Measurements from ENCODE around the gene TRAPPC12.
"Not testable (repeated sequence)": the region's sequence is repeated elsewhere in the genome, so short reads cannot be mapped to it uniquely, and the experiment has no call there.

The TRAPPC12 gene

DNA sequence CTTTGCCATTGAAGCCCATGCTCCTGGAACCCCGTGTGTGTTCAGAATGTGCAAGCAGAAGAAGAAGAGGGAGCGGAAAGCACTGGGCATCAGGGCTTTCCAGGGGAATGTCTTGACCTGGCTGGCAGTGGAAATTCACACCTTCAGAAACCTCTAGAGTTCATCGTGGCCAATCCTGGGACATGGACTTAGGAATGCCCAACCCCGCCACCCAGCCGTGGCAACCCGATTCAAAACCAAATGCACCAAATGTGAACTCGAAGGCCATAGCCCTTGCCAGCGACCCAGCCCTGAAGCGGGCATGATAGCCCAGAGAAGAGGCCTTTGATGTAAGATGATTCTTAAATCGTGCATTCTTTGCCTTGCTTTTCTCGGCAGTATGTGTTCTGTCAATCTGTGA lies 70.4 kb downstream of the TRAPPC12 start:
- no peak for DNase-seq (ENCODE audit: low read depth, low spot score)
- ChIA-PET POLR2A (no interaction called here), CTCF (interaction anchor here (0.9 to 4.6 kb wide), 7 partner anchors 11 to 200 kb away, joined by 3 to 27 read pairs (median 9); no protein-coding TSS in a partner anchor)
- TF ChIP-seq, protein P1, sequence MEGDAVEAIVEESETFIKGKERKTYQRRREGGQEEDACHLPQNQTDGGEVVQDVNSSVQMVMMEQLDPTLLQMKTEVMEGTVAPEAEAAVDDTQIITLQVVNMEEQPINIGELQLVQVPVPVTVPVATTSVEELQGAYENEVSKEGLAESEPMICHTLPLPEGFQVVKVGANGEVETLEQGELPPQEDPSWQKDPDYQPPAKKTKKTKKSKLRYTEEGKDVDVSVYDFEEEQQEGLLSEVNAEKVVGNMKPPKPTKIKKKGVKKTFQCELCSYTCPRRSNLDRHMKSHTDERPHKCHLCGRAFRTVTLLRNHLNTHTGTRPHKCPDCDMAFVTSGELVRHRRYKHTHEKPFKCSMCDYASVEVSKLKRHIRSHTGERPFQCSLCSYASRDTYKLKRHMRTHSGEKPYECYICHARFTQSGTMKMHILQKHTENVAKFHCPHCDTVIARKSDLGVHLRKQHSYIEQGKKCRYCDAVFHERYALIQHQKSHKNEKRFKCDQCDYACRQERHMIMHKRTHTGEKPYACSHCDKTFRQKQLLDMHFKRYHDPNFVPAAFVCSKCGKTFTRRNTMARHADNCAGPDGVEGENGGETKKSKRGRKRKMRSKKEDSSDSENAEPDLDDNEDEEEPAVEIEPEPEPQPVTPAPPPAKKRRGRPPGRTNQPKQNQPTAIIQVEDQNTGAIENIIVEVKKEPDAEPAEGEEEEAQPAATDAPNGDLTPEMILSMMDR (IDR thresholded peaks at IDR 0.05; ENCODE audit: insufficient read depth, low read length, missing control alignments): no peak
- no peak overlapping the region for H3K4me3 ChIP-seq (ENCODE audit: low read depth, low read length)

DNA sequence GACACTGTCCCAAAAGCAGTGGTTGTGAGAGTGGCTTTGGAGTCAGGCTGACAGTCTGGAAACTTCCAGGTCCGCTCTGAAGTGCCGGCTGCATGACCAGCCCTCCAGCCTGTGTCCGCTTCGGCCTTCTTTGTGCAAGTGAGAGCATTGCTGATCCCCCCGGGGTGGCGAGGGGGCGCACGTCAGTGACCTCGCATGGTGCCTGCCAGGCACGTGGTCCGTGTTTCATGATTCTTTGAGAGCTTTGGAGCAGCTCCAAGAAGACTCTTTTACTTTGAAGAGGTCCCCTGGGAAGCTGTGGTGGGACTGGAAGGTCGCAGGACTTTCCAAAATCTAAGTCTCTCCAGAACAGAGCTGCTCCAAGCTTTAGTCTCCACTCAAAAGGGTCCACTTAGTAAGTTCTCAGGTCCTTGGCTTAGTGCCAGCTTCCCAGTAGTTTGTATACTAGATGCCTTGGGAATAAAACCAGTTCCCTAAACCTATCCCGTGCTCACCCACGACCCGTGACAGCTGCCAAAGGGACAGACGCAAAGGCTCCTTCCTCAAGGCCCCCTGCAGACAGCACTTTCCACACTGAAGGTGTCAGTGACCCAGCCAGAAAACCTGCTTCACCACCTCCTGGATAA lies 71.0 kb downstream of the TRAPPC12 start:
- no peak overlapping the region for H3K4me3 ChIP-seq (ENCODE audit: low read depth, low read length)
- CTCF ChIA-PET: interaction anchor here (0.9 to 4.6 kb wide), 6 partner anchors 9 to 27 kb away, joined by 3 to 27 read pairs (median 4); no protein-coding TSS in a partner anchor
- no peak for DNase-seq (ENCODE audit: low read depth, low spot score)
- TF ChIP-seq, protein P1 (IDR thresholded peaks at IDR 0.05; ENCODE audit: insufficient read depth, low read length, missing control alignments): no peak
- POLR2A ChIA-PET: no interaction called here

DNA sequence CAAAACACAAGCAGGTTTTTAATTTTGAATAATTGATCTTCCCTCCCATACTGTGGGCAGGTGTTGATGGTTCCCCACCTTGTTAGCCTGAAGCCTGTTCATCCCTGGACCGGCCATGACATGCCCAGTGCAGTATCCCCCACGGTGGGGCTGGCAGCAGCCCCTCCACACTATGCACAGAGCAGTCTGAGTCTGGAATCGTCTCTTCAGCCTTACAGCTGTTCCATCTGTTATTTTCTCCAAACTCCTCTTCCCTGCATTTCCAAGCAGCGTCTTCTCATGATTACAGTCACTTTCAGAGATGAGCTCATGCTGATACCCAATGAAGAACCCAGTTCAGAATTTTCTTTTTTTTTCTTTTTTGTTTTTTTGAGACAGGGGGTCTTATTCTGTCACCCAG lies 71.7 kb downstream of the TRAPPC12 start:
- H3K4me3 ChIP-seq (ENCODE audit: low read depth, low read length): no peak overlapping the region
- no peak for DNase-seq (ENCODE audit: low read depth, low spot score)
- ChIA-PET POLR2A (no interaction called here), CTCF (interaction anchor here (0.9 to 4.6 kb wide), 6 partner anchors 10 to 28 kb away, joined by 3 to 27 read pairs (median 4); no protein-coding TSS in a partner anchor)
- TF ChIP-seq, protein P1 (IDR thresholded peaks at IDR 0.05; ENCODE audit: insufficient read depth, low read length, missing control alignments): no peak

DNA sequence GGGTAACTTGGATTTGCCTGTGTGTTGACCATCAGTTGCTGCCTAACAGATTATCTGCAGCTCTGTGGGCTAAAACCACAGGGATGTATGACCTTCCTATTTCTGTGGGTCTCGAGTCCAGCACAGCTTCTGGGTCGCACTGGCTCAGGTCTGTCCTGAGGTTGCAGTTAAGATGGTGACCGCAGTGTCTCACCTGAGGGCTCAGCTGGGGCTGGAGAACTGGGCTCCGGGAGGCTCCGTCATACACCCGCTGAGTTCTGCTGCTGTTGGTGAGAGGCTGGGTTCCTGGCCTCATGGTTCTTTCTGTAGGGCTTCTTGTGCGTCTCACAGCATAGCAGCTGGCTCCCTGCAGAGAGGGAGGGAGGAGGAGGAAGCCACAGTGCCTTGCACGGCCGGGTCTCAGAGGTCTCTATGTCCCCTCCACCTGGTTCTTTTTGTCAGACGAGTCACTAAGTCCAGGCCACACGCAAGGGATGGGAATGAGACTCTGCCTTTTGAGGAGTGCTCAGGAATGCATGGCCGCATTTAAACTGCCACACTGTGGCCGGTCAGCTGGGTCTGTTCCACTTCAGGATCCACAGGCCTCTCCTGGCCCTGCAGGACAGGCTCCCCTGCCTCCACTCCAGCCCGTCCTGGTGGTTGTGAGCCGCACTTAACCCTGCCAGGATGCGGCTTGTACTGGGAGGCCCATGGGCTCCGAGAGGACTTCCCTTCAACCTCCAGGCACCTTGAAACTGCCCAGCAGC lies 72.6 kb downstream of the TRAPPC12 start:
- H3K4me3 ChIP-seq (ENCODE audit: low read depth, low read length): no peak overlapping the region
- ChIA-PET POLR2A (no interaction called here), CTCF (interaction anchor here (1.3 to 4.6 kb wide), 5 partner anchors 10 to 29 kb away, joined by 4 to 27 read pairs (median 9); no protein-coding TSS in a partner anchor)
- TF ChIP-seq, protein P1 (IDR thresholded peaks at IDR 0.05; ENCODE audit: insufficient read depth, low read length, missing control alignments): no peak
- no peak for DNase-seq (ENCODE audit: low read depth, low spot score)

DNA sequence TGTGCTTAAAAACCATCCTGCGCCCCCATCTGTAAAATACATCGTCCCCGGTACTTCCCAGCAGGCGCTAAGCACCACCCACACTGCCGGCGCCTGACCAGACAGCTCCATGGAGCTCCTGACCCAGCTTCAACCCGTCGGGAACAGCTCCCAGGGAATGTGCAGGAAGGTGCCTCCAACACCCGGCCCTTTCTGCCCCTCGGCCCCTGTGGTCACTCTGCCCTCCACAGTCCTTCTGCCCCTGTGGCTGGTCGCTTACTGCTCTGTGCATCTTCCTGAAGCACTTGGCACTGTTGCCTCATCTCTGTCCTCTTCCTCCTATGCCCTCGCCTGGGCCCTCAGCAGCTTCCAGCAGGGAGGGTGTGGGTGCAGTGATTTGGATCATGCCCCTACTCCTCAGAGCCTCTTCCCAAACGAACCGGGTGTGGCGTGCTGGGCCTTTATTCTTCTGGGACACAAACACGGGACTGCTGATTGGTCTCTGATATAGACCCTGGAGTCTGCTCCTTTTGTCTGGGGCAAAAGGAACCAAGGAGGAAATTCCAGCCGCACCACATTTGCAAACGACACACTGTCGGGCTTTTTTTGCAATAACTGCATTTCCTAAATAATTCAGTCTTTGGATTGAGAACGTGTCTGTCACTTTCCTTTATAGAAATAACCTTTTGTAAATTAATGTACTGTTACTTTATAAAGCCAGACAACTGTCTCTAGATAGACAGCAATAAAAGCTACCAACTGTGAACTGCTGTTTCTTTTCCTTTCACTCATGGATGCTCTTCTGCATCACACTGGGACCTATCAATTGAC lies 73.9 kb downstream of the TRAPPC12 start:
- no peak for DNase-seq (ENCODE audit: low read depth, low spot score)
- CTCF ChIA-PET: interaction anchor here (1.8 to 4.6 kb wide), 2 partner anchors 9 to 29 kb away, joined by 10 to 27 read pairs; no protein-coding TSS in a partner anchor
- POLR2A ChIA-PET: no interaction called here
- TF ChIP-seq, protein P1 (IDR thresholded peaks at IDR 0.05; ENCODE audit: insufficient read depth, low read length, missing control alignments): no peak
- H3K4me3 ChIP-seq (ENCODE audit: low read depth, low read length): no peak overlapping the region

DNA sequence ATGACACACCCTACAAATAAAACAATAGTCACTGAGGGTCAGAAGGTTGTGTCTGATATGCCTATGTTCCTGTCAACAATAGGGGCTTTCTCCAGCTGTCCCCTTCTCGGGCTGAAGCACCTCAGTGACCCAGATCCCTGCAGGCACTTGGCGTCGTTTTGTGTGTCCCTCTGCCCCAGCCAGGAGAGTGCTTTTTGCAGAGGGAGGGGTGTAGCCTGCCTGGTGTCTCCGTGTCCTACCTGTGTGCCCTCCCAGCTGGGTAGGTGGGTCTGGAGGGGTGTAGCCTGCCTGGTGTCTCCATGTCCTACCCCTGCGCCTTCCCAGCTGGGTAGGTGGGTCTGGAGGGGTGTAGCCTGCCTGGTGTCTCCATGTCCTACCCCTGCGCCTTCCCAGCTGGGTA lies 74.5 kb downstream of the TRAPPC12 start:
- H3K4me3 ChIP-seq (ENCODE audit: low read depth, low read length); POLR2A ChIA-PET; DNase-seq (ENCODE audit: low read depth, low spot score): not testable (repeated sequence)
- CTCF ChIA-PET: interaction anchor here (1.1 to 4.6 kb wide), 3 partner anchors 8 to 30 kb away, joined by 7 to 27 read pairs (median 10); no protein-coding TSS in a partner anchor
